Endothelial cell of umbilical vein (primary cell): ENCODE measurements around the gene LAMB4. TPM values are rescaled to one million over a fixed set of nuclear protein-coding genes. Genes with fewer than 3 reads are reported as not detected.

Experiments
- BruUV-seq: library from RNA; stranded (reverse); fragments of 400-500 nt; replicated peaks from 2 replicates; lab custom pipeline; 2021; lab: Mats Ljungman, UMichigan
- CTCF ChIA-PET: fragments of 300-600, 350-600 bp; sonication (Branson Sonifier 250); formaldehyde crosslinking; loops from one replicate; lab custom pipeline; 2021; ENCODE audit warnings: antibody characterized with exemption, inconsistent platforms; lab: Charles Lee
- POLR2A ChIA-PET: fragments of 300-600, 350-600 bp; sonication (Branson Sonifier 250); formaldehyde crosslinking; loops from one replicate; lab custom pipeline; 2021; ENCODE audit warnings: antibody characterized with exemption, inconsistent platforms; lab: Charles Lee
- DNase-seq: peaks from one replicate; pipeline ENCODE4 v3.0.0-alpha.2; 2011; ENCODE audit warnings: low read depth, low spot score
- FAIRE-seq: peaks from 2 replicates; lab custom pipeline; 2011; peaks lifted over from hg19 to GRCh38; lab: Jason Lieb, UNC
- H2AFZ ChIP-seq: 2 replicates; pipeline ENCODE4 v1.6.0; 2012; ENCODE audit warnings: low read depth, low read length, control low read depth, inconsistent platforms
- H3K27ac ChIP-seq: 2 replicates; pipeline ENCODE4 v1.5.1; 2011; ENCODE audit warnings: low read depth, mild to moderate bottlenecking, control low read depth, low read length, moderate library complexity; ENCODE audit not compliant: insufficient read depth
- H3K27me3 ChIP-seq, 2 experiments: 2 replicates each; pipeline versions ENCODE4 v1.6.0 to v1.6.1; 2011; ENCODE audit warnings: low read length in 2 of 2, mixed read lengths in 1 of 2; ENCODE audit not compliant: control insufficient read depth in 2 of 2, insufficient read depth in 2 of 2
- H3K36me3 ChIP-seq, 2 experiments: 2 replicates in 1 of 2; 3 replicates in 1 of 2; pipeline ENCODE4 v1.5.1; 2011; ENCODE audit warnings: low read length in 2 of 2, mild to moderate bottlenecking in 1 of 2, moderate library complexity in 1 of 2; ENCODE audit not compliant: control insufficient read depth in 2 of 2, insufficient read depth in 2 of 2; ENCODE audit errors: extremely low read depth in 1 of 2
- H3K4me1 ChIP-seq: 3 replicates; pipeline ENCODE4 v1.5.1; 2011; ENCODE audit warnings: mild to moderate bottlenecking, low read length; ENCODE audit not compliant: control insufficient read depth, insufficient read depth; ENCODE audit errors: extremely low read depth
- H3K4me2 ChIP-seq: 2 replicates; pipeline ENCODE4 v1.6.1; 2011; ENCODE audit warnings: low read length, control low read depth, mixed read lengths; ENCODE audit not compliant: insufficient read depth
- H3K4me3 ChIP-seq, 3 experiments: fragments of 200-600 bp in 1 of 3; sonication (generic), shearing (Covaris generic) in 1 of 3; replicated peaks in 1 of 3; 2 replicates each; pipeline ENCODE4 v1.5.1; 2011 to 2016; ENCODE audit warnings: control low read depth in 3 of 3, low read length in 3 of 3, mild to moderate bottlenecking in 2 of 3, inconsistent platforms in 1 of 3, low read depth in 1 of 3, moderate library complexity in 1 of 3; ENCODE audit not compliant: insufficient read depth in 1 of 3
- H3K79me2 ChIP-seq: 2 replicates; pipeline ENCODE4 v1.6.0; 2012; ENCODE audit warnings: low read length, inconsistent platforms; ENCODE audit not compliant: control insufficient read depth, insufficient read depth
- H3K9ac ChIP-seq: replicated peaks from 2 replicates; pipeline ENCODE3; 2011; ENCODE audit warnings: low read length, control low read depth; ENCODE audit not compliant: insufficient read depth; ENCODE audit errors: extremely low read depth
- H3K9me1 ChIP-seq: replicated peaks from 3 replicates; pipeline ENCODE4 v1.6.0; 2011; ENCODE audit warnings: mild to moderate bottlenecking, low read length; ENCODE audit not compliant: control insufficient read depth, insufficient read depth; ENCODE audit errors: extremely low read depth
- H3K9me3 ChIP-seq: replicated peaks from 2 replicates; pipeline ENCODE4 v1.5.1; 2012; ENCODE audit warnings: low read length, inconsistent platforms; ENCODE audit not compliant: control insufficient read depth, insufficient read depth
- H4K20me1 ChIP-seq: replicated peaks from 2 replicates; pipeline ENCODE3; 2011; ENCODE audit warnings: mild to moderate bottlenecking, low read length; ENCODE audit not compliant: control insufficient read depth, insufficient read depth; ENCODE audit errors: extremely low read depth
- FOS ChIP-seq: IDR thresholded peaks from 2 replicates; pipeline ENCODE4 v1.6.1; 2011; ENCODE audit warnings: mild to moderate bottlenecking, low read length, moderate library complexity, borderline replicate concordance; ENCODE audit not compliant: insufficient read depth
- GATA2 ChIP-seq: IDR thresholded peaks from 2 replicates; pipeline ENCODE4 v1.7.0; 2011; ENCODE audit warnings: low read depth, mild to moderate bottlenecking, moderate library complexity, mixed read lengths, low read length; ENCODE audit not compliant: insufficient read length, insufficient read depth
- JUN ChIP-seq: IDR thresholded peaks from 2 replicates; pipeline ENCODE4 v1.6.1; 2011; ENCODE audit warnings: borderline replicate concordance, low read depth; ENCODE audit not compliant: insufficient read length, insufficient read depth
- MYC ChIP-seq: IDR thresholded peaks from one replicate; pipeline ENCODE4 v1.6.1; 2011; ENCODE audit warnings: mild to moderate bottlenecking, low read depth, low read length
- POLR2A ChIP-seq: IDR thresholded peaks from 2 replicates; pipeline ENCODE4 v1.6.1; 2012; ENCODE audit warnings: low read depth, mild to moderate bottlenecking, control low read depth, low read length
- POLR2AphosphoS5 ChIP-seq: IDR thresholded peaks from 2 replicates; pipeline ENCODE4 v1.6.1; 2012; ENCODE audit warnings: low read depth, mild to moderate bottlenecking, control low read depth, low read length, moderate library complexity; ENCODE audit not compliant: insufficient read depth
- dilution Hi-C: fragments of 300-500 bp; cut with MboI; formaldehyde crosslinking; loops from one replicate; pipeline ENCODE4 v1.15.0; 2019; ENCODE audit warnings: low sequenced_read_pairs; ENCODE audit not compliant: extremely low pct_ligation_motif_present
- intact Hi-C: fragments of 100-400 bp; cut with micrococcal nuclease; formaldehyde crosslinking; loops from one replicate; pipeline ENCODE4 v1.10.0; 2022
- polyA plus RNA-seq, 4 experiments: library from polyadenylated mRNA; depleted of rRNA in 3 of 4; stranded (reverse) in 3 of 4; unstranded in 1 of 4; fragments of >200 nt; gene quantifications; 2 replicates each; pipeline versions ENCODE4 v1.2.1 to v1.2.3, GENCODE V29; 2011 to 2012; ENCODE audit warnings: missing spikeins in 1 of 4
- total RNA-seq: library from RNA; stranded (reverse); gene quantifications from 2 replicates; pipeline ENCODE4 v1.2.3, GENCODE V29; 2021
- TF ChIP-seq, protein P1 (sequence below): IDR thresholded peaks from 2 replicates; pipeline ENCODE4 v1.6.1; 2011; ENCODE audit not compliant: insufficient read depth, insufficient read length
- TF ChIP-seq, protein P2 (sequence below), 2 donors: IDR thresholded peaks; 1 replicate in 1 of 2; 2 replicates in 1 of 2; pipeline ENCODE4 v1.5.1; 2011; ENCODE audit warnings: low read length in 2 of 2, mild to moderate bottlenecking in 2 of 2, moderate library complexity in 2 of 2, control low read depth in 1 of 2, inconsistent platforms in 1 of 2, low read depth in 1 of 2; ENCODE audit not compliant: insufficient read depth in 1 of 2; ENCODE audit errors: extremely low read depth in 1 of 2

The LAMB4 gene
- total and polyA plus RNA-seq, 2 donors (not counting 3 experiments of a cell fraction or from before 2014, with no cell fraction given): 0.15 to 0.20 TPM

- no peak overlapping the region for H2AFZ ChIP-seq
- BruUV-seq: no TSS peak
- ChIA-PET CTCF (interaction anchor here (1.7 kb wide), 1 partner anchor 11 kb away, joined by 5 read pairs; no protein-coding TSS in a partner anchor), POLR2A (no interaction called here)
- H3K79me2 ChIP-seq: no peaks in the 10 kb centered on the region
- H3K4me3 ChIP-seq: no peak overlapping the region
- H3K4me2 ChIP-seq: no peak overlapping the region
- intact Hi-C loops (no loop called here), dilution Hi-C loops (no loop called here)
- TF ChIP-seq FOS: no peak
- TF ChIP-seq POLR2A: no peak
- TF ChIP-seq MYC: no peak
- TF ChIP-seq GATA2: no peak
- TF ChIP-seq, protein P1, sequence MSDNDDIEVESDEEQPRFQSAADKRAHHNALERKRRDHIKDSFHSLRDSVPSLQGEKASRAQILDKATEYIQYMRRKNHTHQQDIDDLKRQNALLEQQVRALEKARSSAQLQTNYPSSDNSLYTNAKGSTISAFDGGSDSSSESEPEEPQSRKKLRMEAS: no peak
- TF ChIP-seq JUN: no peak
- TF ChIP-seq, protein P2, sequence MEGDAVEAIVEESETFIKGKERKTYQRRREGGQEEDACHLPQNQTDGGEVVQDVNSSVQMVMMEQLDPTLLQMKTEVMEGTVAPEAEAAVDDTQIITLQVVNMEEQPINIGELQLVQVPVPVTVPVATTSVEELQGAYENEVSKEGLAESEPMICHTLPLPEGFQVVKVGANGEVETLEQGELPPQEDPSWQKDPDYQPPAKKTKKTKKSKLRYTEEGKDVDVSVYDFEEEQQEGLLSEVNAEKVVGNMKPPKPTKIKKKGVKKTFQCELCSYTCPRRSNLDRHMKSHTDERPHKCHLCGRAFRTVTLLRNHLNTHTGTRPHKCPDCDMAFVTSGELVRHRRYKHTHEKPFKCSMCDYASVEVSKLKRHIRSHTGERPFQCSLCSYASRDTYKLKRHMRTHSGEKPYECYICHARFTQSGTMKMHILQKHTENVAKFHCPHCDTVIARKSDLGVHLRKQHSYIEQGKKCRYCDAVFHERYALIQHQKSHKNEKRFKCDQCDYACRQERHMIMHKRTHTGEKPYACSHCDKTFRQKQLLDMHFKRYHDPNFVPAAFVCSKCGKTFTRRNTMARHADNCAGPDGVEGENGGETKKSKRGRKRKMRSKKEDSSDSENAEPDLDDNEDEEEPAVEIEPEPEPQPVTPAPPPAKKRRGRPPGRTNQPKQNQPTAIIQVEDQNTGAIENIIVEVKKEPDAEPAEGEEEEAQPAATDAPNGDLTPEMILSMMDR (IDR thresholded peaks at IDR 0.05; ENCODE audit: extremely low read depth in 1 of 2, insufficient read depth in 1 of 2, low read depth in 1 of 2, low read length in 2 of 2): no peak
- TF ChIP-seq POLR2AphosphoS5: no peak
- H3K9ac ChIP-seq: no peak overlapping the region
- no peaks in the 10 kb centered on the region for H3K27me3 ChIP-seq
- no peak overlapping the region for H3K27ac ChIP-seq
- DNase-seq (no peak), FAIRE-seq (no peak)
- no peaks in the 10 kb centered on the region for H3K9me3 ChIP-seq
- no peaks in the 10 kb centered on the region for H3K4me1 ChIP-seq
- no peaks in the 10 kb centered on the region for H3K9me1 ChIP-seq
- H4K20me1 ChIP-seq: no peaks in the 10 kb centered on the region
- H3K36me3 ChIP-seq: peaks cover 0 to 2% of the 10 kb centered on the region in 2 experiments
Observed at GRCh38 chr7:108156897-108157605, 26.9 kb upstream of the LAMB4 start.
